Measurements from ENCODE around the gene NPL. TPM values are rescaled to one million over a fixed set of nuclear protein-coding genes. Genes with fewer than 3 reads are reported as not detected.

NPL gene
- total RNA-seq, 1 donor from 2014 or later, result 4.8 TPM

GRCh38 chr1:182791281-182792179, 2.0 kb downstream of the NPL start:
- no peak for DNase-seq (ENCODE audit: low spot score)
- H3K4me3 Mint-ChIP-seq (ENCODE audit: unreplicated experiment), result no peak overlapping the region
- H3K36me3 Mint-ChIP-seq (ENCODE audit: low read depth, unreplicated experiment), result no peaks in the 10 kb centered on the region
- no peak overlapping the region for H3K27ac Mint-ChIP-seq (ENCODE audit: unreplicated experiment)
- H3K27me3 Mint-ChIP-seq (ENCODE audit: unreplicated experiment), result peaks cover 4% of the 10 kb centered on the region
- H3K9me3 Mint-ChIP-seq (ENCODE audit: unreplicated experiment), result no peaks in the 10 kb centered on the region
- no peak for TF ChIP-seq CTCF (IDR thresholded peaks at IDR 0.05; ENCODE audit: unreplicated experiment)
- H3K4me1 Mint-ChIP-seq (ENCODE audit: unreplicated experiment), result peaks cover 6% of the 10 kb centered on the region

DNA sequence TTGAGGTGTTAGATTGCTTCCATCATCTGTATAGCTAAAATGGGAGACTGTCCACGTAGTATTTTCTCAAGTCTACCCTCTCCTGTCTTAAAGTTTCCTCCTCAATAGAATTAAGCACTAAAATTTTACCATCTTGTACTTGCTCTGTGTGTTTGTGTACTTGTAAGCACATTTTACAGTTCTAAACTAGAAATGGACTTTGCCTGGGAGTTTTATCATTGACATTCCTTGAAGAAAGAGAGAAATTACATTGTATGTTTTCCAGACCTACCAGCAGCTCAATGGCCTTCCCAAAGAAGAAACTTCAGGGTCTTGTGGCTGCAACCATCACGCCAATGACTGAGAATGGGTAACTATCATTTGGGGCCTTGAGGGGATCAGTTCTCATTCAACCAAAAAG, 4.5 kb downstream of the NPL start:
- no peaks in the 10 kb centered on the region for H3K36me3 Mint-ChIP-seq (ENCODE audit: low read depth, unreplicated experiment)
- H3K4me3 Mint-ChIP-seq (ENCODE audit: unreplicated experiment), result peak overlapping the region; percentile 35
- no peak for TF ChIP-seq CTCF (IDR thresholded peaks at IDR 0.05; ENCODE audit: unreplicated experiment)
- H3K9me3 Mint-ChIP-seq (ENCODE audit: unreplicated experiment), result no peaks in the 10 kb centered on the region
- H3K27ac Mint-ChIP-seq (ENCODE audit: unreplicated experiment), result no peak overlapping the region
- peaks cover 2% of the 10 kb centered on the region for H3K27me3 Mint-ChIP-seq (ENCODE audit: unreplicated experiment)
- peaks cover 5% of the 10 kb centered on the region for H3K4me1 Mint-ChIP-seq (ENCODE audit: unreplicated experiment)
- no peak for DNase-seq (ENCODE audit: low spot score)

- peaks cover 2% of the 10 kb centered on the region for H3K27me3 Mint-ChIP-seq (ENCODE audit: unreplicated experiment)
- H3K36me3 Mint-ChIP-seq (ENCODE audit: low read depth, unreplicated experiment), result no peaks in the 10 kb centered on the region
- H3K4me1 Mint-ChIP-seq (ENCODE audit: unreplicated experiment), result peaks cover 4% of the 10 kb centered on the region
- no peak for TF ChIP-seq CTCF (IDR thresholded peaks at IDR 0.05; ENCODE audit: unreplicated experiment)
- H3K27ac Mint-ChIP-seq (ENCODE audit: unreplicated experiment), result no peak overlapping the region
- H3K9me3 Mint-ChIP-seq (ENCODE audit: unreplicated experiment), result no peaks in the 10 kb centered on the region
- DNase-seq (ENCODE audit: low spot score), result no peak
- H3K4me3 Mint-ChIP-seq (ENCODE audit: unreplicated experiment), result no peak overlapping the region
These were observed 5.2 kb downstream of the NPL start for GRCh38 chr1:182794676-182795201.

GRCh38 chr1:182795563-182796228, 6.1 kb downstream of the NPL start:
- H3K27ac Mint-ChIP-seq (ENCODE audit: unreplicated experiment), result no peak overlapping the region
- no peaks in the 10 kb centered on the region for H3K27me3 Mint-ChIP-seq (ENCODE audit: unreplicated experiment)
- no peaks in the 10 kb centered on the region for H3K36me3 Mint-ChIP-seq (ENCODE audit: low read depth, unreplicated experiment)
- H3K9me3 Mint-ChIP-seq (ENCODE audit: unreplicated experiment), result no peaks in the 10 kb centered on the region
- no peak for DNase-seq (ENCODE audit: low spot score)
- peaks cover 4% of the 10 kb centered on the region for H3K4me1 Mint-ChIP-seq (ENCODE audit: unreplicated experiment)
- no peak for TF ChIP-seq CTCF (IDR thresholded peaks at IDR 0.05; ENCODE audit: unreplicated experiment)
- no peak overlapping the region for H3K4me3 Mint-ChIP-seq (ENCODE audit: unreplicated experiment)

Measured in endothelial cell (in vitro differentiated cells).